HG02884 (cell line): ENCODE results near the gene ZBP1.

Experiments used
- ATAC-seq: cut with Tn5 transposase; IDR thresholded peaks from one replicate; pipeline ENCODE4 v1.9.1; 2021; ENCODE audit warnings: mild to moderate bottlenecking, moderate library complexity; ENCODE audit not compliant: unreplicated experiment

Gene ZBP1

DNA sequence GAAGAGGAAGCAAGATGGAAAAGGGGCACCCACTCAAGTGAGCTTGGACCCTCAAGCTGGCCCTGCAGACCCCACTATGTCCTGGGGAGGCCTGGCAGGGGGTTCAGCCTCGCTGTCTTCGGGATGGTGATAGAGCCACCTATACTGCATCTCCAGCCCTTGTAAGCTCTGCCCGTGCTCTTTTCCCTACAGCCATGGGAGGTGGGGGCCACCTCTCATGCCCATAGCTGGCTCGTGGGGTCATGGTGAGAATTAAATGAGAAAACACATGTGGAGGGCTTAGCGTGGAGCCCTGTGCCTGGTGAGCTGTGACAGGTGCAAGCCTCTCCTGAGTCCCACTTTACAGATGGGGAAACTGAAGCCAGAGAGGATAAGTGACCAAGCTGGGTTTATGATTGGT, 31.6 kb downstream of the ZBP1 start:
- ATAC-seq: no peak

DNA sequence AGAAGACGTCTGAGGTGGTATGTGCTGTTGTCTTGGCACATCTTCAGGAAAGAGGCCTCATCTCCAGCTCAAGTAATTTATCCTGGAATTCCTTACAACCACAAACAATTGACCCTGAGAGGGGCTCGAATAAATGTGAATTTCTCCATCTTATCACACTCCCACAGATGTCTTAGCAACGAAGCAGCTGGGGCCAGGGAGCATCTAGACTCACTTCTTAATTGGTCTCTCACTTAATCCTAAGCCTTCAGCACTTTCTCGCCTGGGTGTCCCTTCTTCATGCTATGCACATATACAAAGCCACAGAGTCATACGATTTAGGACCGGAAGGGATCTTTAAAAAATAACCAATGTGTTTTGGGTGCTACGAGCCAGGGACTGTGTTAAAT, 32.2 kb downstream of the ZBP1 start:
- no peak for ATAC-seq

DNA sequence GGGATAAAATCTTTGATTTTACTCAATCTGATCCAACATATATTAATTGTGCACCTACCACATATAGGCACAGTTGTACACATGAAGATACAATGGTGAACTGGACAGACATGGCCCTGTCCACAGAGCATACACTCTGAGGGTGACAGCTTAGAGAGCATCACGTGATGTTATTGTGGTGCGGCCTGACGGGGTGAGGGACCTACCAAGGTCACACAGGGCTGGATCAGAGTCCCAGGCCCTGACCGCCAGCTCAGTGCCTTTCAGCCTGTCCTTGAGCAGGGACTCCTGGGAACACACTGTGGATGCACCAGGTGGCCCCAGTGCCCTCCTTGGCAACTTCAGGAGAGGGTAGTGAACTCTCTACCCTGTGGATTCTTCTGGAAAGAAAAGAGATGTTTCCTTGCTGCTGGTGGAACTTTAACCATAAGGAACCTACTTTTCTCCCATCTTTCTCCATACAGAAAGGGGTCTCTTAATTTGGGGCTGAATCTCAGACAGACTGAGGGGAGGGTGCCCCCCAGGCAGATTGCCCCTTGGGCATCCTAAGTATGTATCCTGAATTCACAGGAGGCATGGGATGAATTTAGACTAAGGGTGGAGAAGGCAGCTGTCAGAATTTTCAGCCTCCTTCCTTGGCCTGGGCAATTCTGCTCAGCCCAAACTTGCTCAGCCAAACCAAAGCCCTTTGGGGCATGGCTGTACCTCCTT, 32.8 kb downstream of the ZBP1 start:
- ATAC-seq: no peak

DNA sequence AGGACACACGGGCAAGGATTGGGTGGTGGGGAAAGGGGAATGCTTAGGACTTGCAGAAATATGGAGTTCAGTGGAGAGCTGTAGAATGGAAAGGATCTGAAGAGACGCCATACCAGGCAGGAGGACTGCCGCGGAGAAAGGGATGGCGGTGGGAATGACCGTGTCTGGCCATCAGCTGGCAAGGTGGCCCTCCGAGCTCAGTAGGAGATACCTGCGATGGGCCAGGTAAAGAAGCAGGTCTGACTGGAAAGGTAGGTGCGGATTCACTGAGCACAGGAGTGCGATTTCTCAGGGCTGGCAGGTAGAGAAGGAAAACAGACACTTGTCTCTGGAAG, 33.3 kb downstream of the ZBP1 start:
- ATAC-seq: no peak

DNA sequence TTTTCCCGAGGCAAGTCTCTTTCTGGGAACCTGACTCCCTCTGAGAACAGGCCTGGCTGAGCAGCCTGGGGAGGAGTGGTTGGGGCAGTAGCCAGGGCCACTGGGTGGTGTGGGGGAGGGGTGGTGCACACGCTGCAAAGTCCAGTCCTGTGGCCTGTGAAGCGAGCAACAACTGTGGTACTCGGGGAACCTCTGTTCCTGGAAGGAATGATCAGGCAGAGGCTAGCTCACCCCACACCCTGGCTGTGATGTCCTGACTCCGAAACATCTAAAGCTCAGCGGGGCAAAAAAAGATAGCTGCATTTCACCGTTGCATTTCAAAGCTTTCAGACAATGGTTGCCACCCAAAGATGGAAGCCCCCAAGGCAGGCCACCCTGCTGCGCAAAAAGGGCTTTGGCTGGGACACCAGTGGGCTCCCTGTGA, 33.8 kb downstream of the ZBP1 start:
- ATAC-seq: no peak

DNA sequence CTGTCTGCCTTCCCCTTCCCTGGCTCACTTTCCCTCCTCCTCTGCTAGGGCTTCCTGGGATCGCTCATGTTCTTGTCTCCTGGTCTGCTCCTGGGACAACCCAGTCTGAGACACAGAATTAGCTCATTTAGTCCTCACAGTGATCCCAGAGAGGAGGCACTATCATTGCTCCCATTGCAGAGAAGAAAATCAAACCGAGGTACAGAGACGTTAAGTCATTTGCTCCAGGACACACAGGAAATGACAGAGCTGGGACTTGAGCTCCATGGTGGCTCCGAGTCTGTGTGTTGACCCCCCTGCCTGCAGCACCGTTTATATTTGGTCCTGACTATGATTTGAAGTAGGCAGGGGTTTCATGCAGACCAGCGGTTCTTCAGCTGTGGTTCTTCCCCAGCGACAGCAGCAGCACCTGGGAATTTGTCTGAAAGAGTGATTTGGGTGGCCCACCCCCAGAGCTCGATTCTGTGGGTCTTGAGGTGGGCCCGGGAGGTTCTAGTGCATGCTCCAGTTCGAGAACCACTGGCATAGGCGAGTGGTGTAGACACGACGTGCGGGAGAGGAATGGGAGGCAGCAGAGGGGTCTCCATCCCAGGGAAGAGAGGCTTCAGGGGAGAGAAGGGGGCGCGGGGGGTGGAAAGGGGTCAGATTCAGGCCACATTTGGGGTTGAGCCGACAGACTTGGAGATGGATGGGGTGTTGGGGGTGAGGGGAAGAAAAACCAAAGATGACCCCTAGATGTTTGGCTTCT, 34.6 kb downstream of the ZBP1 start:
- ATAC-seq: no peak

DNA sequence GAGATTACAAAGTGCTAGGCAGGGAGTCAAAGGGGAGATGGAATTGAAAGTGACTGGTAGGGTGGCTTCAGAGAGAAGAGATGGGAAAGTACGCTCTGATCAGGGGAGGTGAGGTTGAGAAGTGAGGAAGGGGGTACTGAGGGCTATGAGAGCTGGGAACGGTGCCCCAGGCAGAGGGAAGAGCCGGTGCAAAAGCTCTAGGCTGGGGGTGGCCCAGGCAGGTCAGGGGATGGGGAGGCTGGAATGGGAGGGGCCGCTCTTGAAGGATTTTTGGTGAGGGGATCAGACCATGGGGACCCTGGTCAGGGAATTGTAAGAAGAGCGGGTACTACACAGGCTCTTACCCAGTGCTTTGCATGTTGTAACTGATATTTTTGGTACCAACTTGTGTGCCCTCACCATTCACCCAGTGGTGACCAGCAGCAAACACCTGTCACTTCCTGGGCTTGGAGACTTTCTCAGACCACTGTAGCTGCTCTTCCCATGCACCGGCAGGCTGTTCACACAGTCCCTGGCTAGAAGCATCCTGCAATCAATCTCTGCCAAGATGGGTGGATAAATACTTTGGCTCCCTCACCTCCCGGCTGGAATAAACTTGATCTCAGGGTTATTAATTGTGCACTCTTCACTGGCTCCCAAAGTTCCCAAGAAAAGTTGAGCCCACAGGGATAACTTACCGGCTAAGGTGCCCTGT, 35.3 kb downstream of the ZBP1 start:
- ATAC-seq: no peak

DNA sequence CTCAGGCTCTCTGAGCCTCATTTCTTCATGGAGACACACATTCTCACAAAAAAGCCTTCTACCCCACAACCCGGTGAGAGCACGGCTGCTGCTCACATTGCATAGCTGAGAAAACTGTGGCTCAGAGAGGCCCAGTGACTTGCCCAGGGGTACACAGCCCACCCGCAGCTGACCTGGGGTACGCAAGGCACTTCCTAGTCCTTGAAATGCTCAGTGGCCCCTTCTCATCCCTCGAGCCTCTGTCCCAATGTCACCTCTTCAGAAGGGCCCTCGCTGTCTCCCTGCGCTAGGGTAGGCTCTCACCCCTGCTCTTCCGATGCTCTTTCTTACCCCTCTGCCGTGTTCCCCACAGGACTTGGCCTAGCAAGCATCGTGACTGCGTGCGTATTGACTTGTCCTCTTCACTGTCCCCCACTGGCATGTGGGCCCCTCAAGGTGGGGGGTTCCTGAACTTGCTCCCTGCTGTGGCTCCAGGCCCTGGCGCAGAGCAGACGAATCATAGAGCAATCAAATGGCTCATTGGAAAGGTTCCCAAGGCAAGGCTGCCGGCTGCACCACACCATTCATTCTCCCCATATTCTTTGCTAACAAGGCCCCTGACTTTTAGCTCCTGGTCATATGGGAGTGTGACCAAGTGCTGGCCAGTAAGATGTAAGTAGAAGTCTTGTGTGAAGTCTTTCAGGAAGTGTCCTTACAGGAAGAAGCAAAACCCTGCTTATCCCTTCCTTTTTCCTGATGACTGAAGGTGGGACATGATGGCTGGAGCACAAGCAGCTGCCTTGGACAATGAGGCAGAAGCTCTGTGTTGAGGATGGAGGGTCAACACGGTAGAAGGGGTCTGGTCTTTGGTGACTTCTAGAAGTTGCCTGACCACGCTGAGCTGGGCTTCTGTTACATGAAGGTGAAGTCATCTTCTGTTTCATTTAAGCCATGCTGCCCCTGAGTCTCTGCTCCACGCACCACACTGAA, 36.7 kb downstream of the ZBP1 start:
- no peak for ATAC-seq

DNA sequence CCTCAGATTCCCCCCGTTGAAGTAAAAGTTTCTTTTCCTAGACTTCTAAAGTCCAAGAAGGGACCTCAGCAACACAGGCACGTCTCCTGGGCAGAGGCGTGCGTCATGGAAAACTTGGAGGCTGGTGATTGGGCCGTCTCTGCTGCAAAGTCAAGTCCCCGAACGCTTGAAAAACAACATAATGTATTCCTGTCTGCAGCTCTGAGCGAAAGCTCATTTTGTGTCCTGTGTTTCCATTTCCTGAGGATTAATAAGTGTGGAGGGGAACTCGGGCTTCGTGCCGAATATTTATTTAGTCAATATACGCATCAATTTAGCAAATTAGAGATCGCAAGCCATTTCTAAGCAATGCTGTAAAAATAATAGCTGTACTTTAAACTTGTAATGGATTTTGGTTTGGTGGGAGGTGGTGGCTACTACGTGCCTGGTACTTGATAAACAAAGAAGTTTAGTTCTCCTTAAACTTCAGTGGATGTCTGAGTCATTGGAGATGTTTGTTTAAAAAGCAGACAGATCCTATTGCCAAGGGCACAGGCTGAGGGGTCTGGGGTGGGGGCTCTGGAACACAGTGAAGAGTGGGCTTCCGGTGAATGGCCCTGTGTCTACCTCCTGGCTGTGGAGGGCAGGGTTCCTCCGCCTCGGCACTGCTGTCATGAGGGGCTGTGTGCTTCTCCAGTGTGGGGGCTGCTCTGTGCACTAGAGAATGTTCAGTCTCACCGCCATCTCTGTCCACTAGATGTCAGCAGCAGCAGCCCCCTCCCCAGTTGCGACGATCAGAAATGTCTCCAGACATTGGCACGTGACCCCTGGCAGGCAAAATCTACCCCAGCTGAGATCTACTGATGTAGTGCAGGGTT, 37.6 kb downstream of the ZBP1 start:
- no peak for ATAC-seq

DNA sequence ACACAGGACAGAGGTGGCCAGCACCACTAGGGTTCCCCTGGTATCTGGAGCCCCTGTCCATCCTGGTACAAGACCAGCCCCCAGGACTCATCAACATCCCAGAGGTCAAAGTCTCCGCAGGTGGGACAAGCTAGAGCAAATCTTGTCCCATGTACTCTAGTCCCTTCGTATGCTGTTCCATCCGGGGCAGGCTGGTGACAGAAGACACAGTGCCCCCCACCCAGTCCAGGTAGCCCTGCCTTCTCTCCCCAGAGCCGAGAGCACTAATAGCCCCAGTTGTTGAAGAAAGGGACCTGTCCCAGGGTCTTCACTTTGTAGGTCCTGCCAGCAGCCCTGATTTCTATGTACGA, 38.2 kb downstream of the ZBP1 start:
- no peak for ATAC-seq

DNA sequence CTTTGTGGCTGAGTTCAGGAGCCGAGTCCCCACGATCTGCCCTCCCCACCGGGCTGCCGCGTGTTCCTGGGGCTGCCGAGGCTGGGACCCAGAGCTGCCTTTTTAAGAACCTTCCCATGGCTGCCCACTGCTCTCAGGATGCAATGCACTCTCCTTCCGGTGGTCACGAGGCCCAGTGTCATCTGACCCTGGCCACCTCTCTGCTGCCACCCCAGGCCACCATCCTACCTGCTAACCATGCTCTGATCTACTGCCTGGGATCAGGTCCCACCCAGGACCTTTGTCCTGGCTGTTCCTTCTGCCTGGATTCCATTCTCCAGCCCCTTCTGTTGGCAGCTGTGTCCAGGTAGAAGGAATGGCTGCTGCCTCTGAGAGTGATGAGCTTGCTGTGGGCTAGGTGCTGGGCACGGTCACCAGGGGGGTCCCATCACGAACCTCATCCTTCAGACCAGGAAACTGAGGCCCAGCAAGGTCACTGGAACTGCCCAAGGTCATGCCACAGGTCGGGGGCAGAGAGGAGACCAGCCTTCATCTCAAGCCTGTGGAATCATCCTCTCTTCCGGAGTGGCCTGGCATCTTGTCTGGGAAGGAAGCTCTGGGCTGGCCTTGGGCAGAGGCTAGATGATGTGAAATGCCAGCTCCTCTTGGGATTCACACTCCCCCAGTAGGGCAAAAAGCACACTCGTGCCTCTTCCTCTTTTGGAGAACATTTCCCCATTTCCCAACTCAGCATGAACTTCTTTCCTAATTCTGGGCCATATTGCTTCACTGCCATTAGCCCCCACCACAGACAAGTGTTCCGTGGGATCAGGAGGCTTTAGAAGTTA, 38.8 kb downstream of the ZBP1 start:
- ATAC-seq: no peak

DNA sequence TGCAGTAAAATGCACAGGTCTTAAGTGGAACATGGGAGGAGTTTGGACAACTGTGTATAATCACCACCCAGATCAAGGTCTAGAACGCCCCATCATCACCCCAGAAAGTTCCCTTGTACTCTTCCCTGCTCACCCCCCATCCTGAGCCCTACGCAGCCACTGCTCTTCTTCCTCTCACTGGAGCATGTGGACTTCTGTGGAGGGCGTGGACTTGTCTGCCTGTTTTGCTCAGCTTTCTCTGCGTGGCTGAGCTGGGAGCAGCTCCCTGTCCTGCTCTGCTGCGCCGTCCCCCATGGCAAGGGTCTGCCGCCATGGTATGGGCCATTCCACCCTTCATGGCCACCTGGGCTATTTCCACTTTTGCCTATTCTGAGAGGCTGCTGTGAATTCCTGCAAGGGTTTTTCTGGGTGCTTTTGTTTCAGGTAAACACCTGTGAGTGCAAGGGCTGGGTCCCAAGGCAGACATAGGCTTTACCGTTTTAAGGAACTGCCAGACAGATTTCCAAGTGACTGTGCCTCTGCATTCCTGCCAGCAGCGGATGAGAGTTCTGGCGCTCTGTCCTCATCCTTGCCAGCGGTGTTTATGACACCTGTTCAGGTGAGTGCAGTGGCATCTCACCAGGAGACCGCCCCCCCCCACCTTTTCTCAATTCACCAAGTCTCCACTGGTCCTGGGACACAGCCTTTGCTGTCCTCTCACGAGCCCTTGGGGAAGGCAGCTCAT, 39.6 kb downstream of the ZBP1 start:
- ATAC-seq: no peak

DNA sequence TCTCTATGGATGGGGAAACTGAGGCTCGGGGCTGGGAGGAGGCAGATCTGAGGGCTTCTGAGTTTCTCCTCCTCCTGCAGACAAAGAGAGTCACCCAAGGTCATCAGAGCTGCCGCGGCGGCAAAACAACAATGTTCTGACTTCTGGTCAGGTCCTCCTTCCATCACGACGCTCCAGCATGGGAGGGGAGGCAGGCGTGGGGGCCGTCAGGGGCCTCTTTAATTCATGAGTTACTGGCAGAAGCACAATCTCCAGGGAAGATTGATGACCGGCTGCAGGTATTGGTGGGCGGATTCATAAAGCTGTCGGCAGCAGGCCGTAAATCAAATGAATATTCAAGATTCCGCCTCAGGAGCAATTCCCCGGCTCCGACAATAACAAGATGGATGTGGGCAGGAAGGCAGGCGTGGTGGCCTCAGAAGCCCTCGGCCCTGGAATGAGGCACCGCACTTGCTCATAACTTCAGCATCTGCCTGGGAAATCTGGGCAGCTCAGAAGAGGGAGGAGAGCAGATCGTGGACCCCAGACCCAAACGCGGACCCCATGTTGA, 40.3 kb downstream of the ZBP1 start:
- ATAC-seq: no peak

DNA sequence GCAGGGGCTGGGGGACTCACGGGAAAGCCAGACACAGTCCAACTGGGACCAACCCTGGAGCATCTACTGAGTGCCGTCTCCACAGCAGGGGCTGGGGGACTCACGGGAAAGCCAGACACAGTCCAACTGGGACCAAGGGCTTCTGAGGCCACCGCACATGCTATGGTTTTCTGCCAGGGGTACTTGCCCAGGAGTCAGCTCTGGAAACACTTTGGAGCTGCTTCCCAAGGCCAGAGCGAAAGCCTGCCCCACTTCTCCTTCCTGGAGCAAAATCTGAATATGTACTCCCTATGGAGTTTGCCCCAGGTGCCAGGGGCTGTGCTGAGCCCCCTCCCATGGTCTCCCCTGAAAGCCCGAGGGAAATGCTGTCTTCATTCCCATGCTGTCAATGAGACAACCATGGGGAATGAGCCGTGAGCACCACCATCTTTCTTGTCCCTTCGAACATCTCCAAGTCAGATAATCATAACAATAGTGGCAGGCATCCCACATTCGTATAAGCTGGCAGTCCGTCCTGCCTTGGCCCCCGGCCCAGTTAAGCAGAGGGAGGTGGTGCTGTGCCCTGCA, 40.8 kb downstream of the ZBP1 start:
- no peak for ATAC-seq

DNA sequence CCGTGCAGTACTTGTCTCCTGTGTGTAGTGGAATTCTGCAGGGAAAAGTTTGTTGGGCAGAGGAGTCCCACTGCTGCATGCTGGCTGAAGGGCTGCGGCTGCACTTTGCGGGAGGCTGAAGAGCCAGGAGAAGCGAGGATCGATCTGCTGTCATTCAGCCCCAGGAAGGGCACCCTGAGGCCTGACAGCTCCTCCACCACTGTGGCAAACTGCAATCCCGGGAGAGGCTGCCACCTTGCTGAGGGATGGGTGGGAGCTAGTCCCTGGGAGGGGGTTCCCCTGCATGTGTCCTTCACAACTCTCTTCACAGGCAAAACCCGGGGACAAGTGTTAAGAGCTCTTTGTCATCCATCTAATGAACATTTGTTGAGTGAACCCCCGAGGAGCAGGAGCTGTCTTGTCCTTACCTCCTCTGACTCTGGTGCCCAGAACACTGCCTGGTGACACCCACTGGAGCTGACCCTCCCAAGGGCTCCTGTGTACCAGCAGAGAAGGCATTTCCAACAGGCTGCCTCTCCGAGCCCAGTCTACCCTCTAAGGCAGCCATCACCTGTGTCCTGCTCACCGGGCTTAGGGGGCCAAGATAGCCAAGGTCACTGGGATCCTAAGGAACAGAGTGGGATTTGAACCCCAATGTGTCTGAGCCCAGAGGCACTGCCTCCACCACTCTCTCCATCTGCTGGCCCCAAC, 41.6 kb downstream of the ZBP1 start:
- no peak for ATAC-seq

DNA sequence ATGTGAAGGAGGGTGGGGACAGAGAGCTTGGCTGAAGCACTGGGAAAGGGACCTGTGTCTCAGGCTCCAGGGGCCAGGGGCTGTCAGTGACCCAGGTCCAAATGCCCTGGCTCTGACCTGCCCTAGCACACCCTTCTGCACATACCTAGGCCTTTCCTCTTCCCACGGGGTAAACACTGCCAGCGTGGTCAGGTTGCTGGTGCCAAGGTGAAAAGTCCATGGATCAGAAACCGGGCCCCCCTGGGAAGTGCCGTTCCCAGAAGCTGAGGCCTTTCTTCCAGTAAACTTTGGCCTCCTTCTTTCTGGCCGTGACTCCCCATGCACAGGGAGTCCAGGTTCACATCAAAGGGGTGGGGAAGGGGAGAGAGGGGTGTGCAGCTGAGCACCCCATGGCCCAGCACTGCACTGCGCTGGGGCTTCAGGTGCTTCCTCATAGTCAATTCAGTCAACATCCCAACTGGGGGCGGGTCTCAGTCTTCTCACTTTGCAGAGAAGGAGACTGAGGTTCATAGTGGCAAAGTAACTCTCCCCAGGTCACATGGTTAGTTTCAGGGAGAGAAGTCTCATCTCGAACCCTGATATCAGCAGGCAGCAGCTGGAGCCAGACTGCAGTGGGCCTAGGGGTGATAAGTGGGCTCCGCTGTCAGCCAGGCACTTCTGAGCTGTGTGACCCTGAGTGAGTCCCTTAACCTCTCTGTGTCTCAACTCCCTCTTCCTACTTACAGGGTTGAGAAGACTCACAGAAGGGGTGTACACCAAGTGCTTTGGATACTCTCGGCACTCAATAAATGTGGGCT, 42.3 kb downstream of the ZBP1 start:
- no peak for ATAC-seq
